Neuronal stem cell (in vitro differentiated cells): ENCODE results near the gene EFHD1.
"Not testable (repeated sequence)": the region's sequence is repeated elsewhere in the genome, so short reads cannot be mapped to it uniquely, and the experiment has no call there.

Experiments used
- DNase-seq: peaks from one replicate; pipeline ENCODE4 v3.0.0-alpha.2; 2013; ENCODE audit warnings: low spot score
- H2AFZ ChIP-seq: one replicate; pipeline ENCODE4 v1.6.1; 2013; ENCODE audit warnings: mild to moderate bottlenecking, low read length, inconsistent platforms
- H2AK5ac ChIP-seq: 2 replicates; pipeline ENCODE4 v1.6.1; 2013; ENCODE audit warnings: low read depth, mild to moderate bottlenecking, inconsistent platforms, low read length, moderate library complexity, mixed read lengths
- H2BK120ac ChIP-seq: 2 replicates; pipeline ENCODE4 v1.6.1; 2013; ENCODE audit warnings: low read depth, mild to moderate bottlenecking, inconsistent platforms, low read length, moderate library complexity, mixed read lengths
- H2BK12ac ChIP-seq: one replicate; pipeline ENCODE4 v1.6.1; 2013; ENCODE audit warnings: low read length, inconsistent platforms
- H2BK15ac ChIP-seq: 2 replicates; pipeline ENCODE4 v1.6.1; 2013; ENCODE audit warnings: mild to moderate bottlenecking, low read length, inconsistent platforms, mixed read lengths
- H2BK5ac ChIP-seq: one replicate; pipeline ENCODE4 v1.6.1; 2013; ENCODE audit warnings: inconsistent platforms, mild to moderate bottlenecking, low read length, moderate library complexity
- H3K14ac ChIP-seq: one replicate; pipeline ENCODE4 v1.6.1; 2013; ENCODE audit warnings: low read length, inconsistent platforms
- H3K18ac ChIP-seq: 2 replicates; pipeline ENCODE4 v1.6.1; 2013; ENCODE audit warnings: low read length, inconsistent platforms
- H3K23ac ChIP-seq: 2 replicates; pipeline ENCODE4 v1.6.1; 2013; ENCODE audit warnings: low read depth, mild to moderate bottlenecking, mixed read lengths, low read length, inconsistent platforms; ENCODE audit not compliant: poor library complexity
- H3K27ac ChIP-seq: replicated peaks from 3 replicates; pipeline ENCODE4 v1.5.1; 2013; ENCODE audit warnings: low read length, inconsistent platforms
- H3K27me3 ChIP-seq, 3 experiments: 2 replicates each; pipeline ENCODE4 v1.6.1; 2013; ENCODE audit warnings: low read length in 3 of 3, mild to moderate bottlenecking in 2 of 3, inconsistent platforms in 1 of 3, low read depth in 1 of 3, mixed read lengths in 1 of 3, moderate library complexity in 1 of 3; ENCODE audit not compliant: control insufficient read depth in 3 of 3, insufficient read depth in 3 of 3
- H3K36me3 ChIP-seq, 2 donors: replicated peaks in 1 of 2; 2 replicates each; pipeline ENCODE4 v1.6.1; 2013; ENCODE audit warnings: low read length in 2 of 2; ENCODE audit not compliant: control insufficient read depth in 2 of 2, insufficient read depth in 2 of 2
- H3K4ac ChIP-seq: 2 replicates; pipeline ENCODE4 v1.6.1; 2013; ENCODE audit warnings: inconsistent platforms, mild to moderate bottlenecking, low read length, moderate library complexity
- H3K4me1 ChIP-seq, 2 donors: 1 replicate in 1 of 2; 2 replicates in 1 of 2; pipeline ENCODE4 v1.6.1; 2013; ENCODE audit warnings: low read length in 2 of 2, low read depth in 1 of 2; ENCODE audit not compliant: control insufficient read depth in 2 of 2, insufficient read depth in 1 of 2
- H3K4me2 ChIP-seq: one replicate; pipeline ENCODE4 v1.6.1; 2013; ENCODE audit warnings: mild to moderate bottlenecking, low read length, inconsistent platforms; ENCODE audit not compliant: insufficient read depth, poor library complexity, severe bottlenecking
- H3K4me3 ChIP-seq, 2 donors: 2 replicates each; pipeline ENCODE4 v1.5.1; 2013; ENCODE audit warnings: low read length in 2 of 2, mild to moderate bottlenecking in 2 of 2, inconsistent platforms in 1 of 2, moderate library complexity in 1 of 2
- H3K79me1 ChIP-seq: one replicate; pipeline ENCODE4 v1.6.1; 2013; ENCODE audit warnings: low read depth, mild to moderate bottlenecking, inconsistent platforms, low read length, moderate library complexity
- H3K9ac ChIP-seq: one replicate; pipeline ENCODE4 v1.6.1; 2013; ENCODE audit warnings: mild to moderate bottlenecking, low read depth, low read length, inconsistent platforms; ENCODE audit not compliant: poor library complexity
- H3K9me3 ChIP-seq, 2 donors: replicated peaks in 1 of 2; 2 replicates each; pipeline versions ENCODE3 to v1.6.1; 2013; ENCODE audit warnings: low read length in 2 of 2, mild to moderate bottlenecking in 2 of 2, inconsistent platforms in 1 of 2, low read depth in 1 of 2, mixed read lengths in 1 of 2, moderate library complexity in 1 of 2; ENCODE audit not compliant: control insufficient read depth in 2 of 2, insufficient read depth in 1 of 2
- H4K8ac ChIP-seq: one replicate; pipeline ENCODE4 v1.6.1; 2013; ENCODE audit warnings: low read depth, mild to moderate bottlenecking, inconsistent platforms, low read length, moderate library complexity
- H4K91ac ChIP-seq: one replicate; pipeline ENCODE4 v1.6.1; 2013; ENCODE audit warnings: low read length, low read depth, mild to moderate bottlenecking, inconsistent platforms; ENCODE audit not compliant: poor library complexity
- WGBS, 2 donors: extraction: QIAGEN DNeasy Blood & Tissue Kit; methylation state at CpG; one replicate each; pipeline ENCODE4 v1.1.7; 2013; ENCODE audit warnings: missing lambda C conversion rate in 2 of 2, mixed read lengths in 1 of 2; ENCODE audit not compliant: insufficient read length in 2 of 2, insufficient replicate concordance in 1 of 2; ENCODE audit errors: extremely low coverage in 2 of 2; 5-methylcytosine and 5-hydroxymethylcytosine counted together

EFHD1 gene

DNA sequence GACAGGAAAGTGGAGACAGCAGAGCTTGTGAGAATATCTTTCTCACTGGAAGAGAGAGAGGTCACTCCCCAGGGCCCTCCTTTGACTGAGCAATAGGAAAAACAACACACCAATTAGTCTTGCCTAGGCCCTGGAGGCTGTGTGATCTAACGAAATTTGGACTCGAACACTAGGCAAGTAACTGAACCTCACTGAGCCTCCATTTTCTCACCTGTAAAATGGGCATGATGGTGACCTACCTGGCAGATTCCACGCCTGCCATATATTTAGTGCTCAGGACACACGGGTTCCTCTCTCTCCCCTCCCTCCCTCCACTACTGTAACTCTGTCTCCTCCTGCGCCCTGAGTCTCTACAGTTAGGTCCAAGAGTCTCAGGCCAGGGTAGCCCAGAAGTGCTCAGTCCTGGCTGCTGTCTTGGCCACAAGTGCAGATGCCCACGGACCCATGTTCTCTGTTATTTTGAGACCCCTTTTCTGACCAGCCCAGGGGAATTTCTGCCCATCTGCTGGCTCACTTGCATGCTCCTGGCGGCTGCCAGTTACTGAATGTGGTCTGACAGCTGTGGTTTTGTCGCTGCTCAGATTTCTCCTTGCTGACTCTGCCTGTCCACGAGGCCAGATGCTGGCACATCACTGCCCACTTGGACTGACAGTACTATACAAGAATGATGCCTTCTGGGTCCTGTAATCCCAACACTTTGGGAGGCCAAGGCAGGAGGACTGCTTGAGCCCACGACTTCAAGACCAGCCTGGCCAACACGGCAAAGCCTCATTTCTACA is 54.2 kb downstream of the EFHD1 start:
- no peak overlapping the region for H3K9ac ChIP-seq
- peaks cover 0 to 3% of the 10 kb centered on the region in 2 donors for H3K9me3 ChIP-seq
- no peak overlapping the region for H2BK5ac ChIP-seq
- H3K79me1 ChIP-seq: no peaks in the 10 kb centered on the region
- peaks cover 0 to 4% (median 0%) of the 10 kb centered on the region in 3 experiments for H3K27me3 ChIP-seq
- no peak overlapping the region for H3K4ac ChIP-seq
- no peak overlapping the region for H3K14ac ChIP-seq
- no peak overlapping the region for H2BK15ac ChIP-seq
- no peaks in the 10 kb centered on the region for H3K4me1 ChIP-seq
- H3K4me3 ChIP-seq: no peak overlapping the region
- no peak overlapping the region for H4K8ac ChIP-seq
- no peak overlapping the region for H2AFZ ChIP-seq
- H2AK5ac ChIP-seq: peak overlapping the region; percentile 6
- no CpG with 5 or more reads among the region's 11 CpGs for WGBS, 2 donors
- DNase-seq: no peak
- no peak overlapping the region for H2BK12ac ChIP-seq
- H3K27ac ChIP-seq: no peak overlapping the region
- H3K18ac ChIP-seq: no peak overlapping the region
- no peak overlapping the region for H2BK120ac ChIP-seq
- H3K36me3 ChIP-seq: no peaks in the 10 kb centered on the region
- H3K23ac ChIP-seq: no peak overlapping the region
- no peak overlapping the region for H4K91ac ChIP-seq
- H3K4me2 ChIP-seq: no peak overlapping the region

DNA sequence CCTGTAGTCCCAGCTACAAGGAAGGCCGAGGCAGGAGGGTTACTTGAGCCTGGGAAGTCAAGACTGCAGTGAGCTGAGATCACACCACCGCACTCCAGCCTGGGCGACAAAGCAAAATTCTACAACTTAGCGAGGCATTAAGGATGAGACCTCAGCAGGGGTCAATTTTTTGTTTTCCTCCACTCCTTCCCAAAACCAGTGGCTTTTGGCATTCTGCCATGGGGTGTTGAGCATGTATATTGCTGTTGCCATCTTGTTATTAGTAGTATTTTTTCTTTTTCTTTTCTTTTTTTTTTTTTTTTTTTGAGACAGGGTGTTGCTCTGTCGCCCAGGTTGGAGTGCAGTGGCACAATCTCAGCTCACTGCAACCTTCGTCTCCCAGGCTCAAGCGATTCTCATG is 54.8 kb downstream of the EFHD1 start:
- H3K4me2 ChIP-seq: no peak overlapping the region
- H2BK120ac ChIP-seq: no peak overlapping the region
- H4K8ac ChIP-seq: no peak overlapping the region
- no peaks in the 10 kb centered on the region for H3K79me1 ChIP-seq
- peaks cover 0 to 4% (median 0%) of the 10 kb centered on the region in 3 experiments for H3K27me3 ChIP-seq
- no peak overlapping the region for H3K4me3 ChIP-seq
- H3K9me3 ChIP-seq: peaks cover 0 to 3% of the 10 kb centered on the region in 2 donors
- H2BK12ac ChIP-seq: no peak overlapping the region
- no peak overlapping the region for H3K4ac ChIP-seq
- H2BK15ac ChIP-seq: no peak overlapping the region
- H4K91ac ChIP-seq: no peak overlapping the region
- DNase-seq: no peak
- no peaks in the 10 kb centered on the region for H3K36me3 ChIP-seq
- H3K18ac ChIP-seq: no peak overlapping the region
- H3K23ac ChIP-seq: no peak overlapping the region
- no peak overlapping the region for H3K9ac ChIP-seq
- H3K4me1 ChIP-seq: no peaks in the 10 kb centered on the region
- no peak overlapping the region for H3K14ac ChIP-seq
- no CpG with 5 or more reads among the region's 7 CpGs for WGBS, 2 donors
- H2AK5ac ChIP-seq: no peak overlapping the region
- H2AFZ ChIP-seq: no peak overlapping the region
- H2BK5ac ChIP-seq: no peak overlapping the region
- H3K27ac ChIP-seq: no peak overlapping the region

DNA sequence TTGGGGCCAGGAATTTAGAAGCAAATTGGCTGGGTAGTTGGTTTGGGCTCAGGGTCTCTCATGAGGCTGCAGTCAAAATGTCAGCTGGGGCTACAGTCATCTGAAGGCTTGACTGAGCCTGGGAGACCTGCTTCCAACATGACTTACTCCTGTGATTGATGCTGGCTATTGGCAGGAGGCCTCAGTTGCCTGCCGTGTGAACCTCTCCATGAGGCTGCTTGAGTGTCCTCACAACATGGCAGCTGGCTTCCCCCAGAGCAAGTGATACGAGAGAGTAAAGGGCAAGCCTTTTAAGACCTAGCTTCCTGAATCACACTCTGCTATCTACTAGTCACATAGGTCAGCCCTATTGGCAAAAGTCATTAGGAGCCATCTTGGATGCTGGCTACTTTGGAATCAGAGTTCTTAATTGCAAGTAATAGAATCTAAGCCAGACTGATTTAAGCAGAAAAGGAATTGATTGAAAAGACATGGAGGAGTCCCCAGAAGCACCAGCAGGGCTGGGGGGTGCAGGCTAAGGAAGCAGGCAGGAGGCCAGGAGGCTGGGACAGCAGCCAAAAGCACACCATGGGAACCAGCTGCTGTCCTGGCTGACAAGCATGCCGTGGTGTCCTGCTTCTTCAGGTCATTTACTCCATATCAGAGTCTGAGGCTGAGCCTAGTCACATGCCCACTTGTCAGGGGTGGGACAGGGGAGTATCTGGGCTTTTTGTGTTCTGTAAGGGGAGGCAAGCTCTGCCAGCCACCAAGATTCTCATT is 55.9 kb downstream of the EFHD1 start:
- H3K9me3 ChIP-seq: peaks cover 0 to 3% of the 10 kb centered on the region in 2 donors
- H3K27me3 ChIP-seq: peaks cover 0 to 4% (median 0%) of the 10 kb centered on the region in 3 experiments
- H3K27ac ChIP-seq: no peak overlapping the region
- no peak overlapping the region for H4K91ac ChIP-seq
- no peak overlapping the region for H3K4me2 ChIP-seq
- H2AK5ac ChIP-seq: no peak overlapping the region
- H2BK12ac ChIP-seq: no peak overlapping the region
- H4K8ac ChIP-seq: no peak overlapping the region
- no peak overlapping the region for H3K18ac ChIP-seq
- no peak overlapping the region for H3K14ac ChIP-seq
- no peak overlapping the region for H3K23ac ChIP-seq
- peak overlapping the region; percentile 80 for H2AFZ ChIP-seq
- H2BK15ac ChIP-seq: no peak overlapping the region
- H3K4me3 ChIP-seq: no peak overlapping the region
- H3K79me1 ChIP-seq: no peaks in the 10 kb centered on the region
- no peaks in the 10 kb centered on the region for H3K36me3 ChIP-seq
- H2BK120ac ChIP-seq: no peak overlapping the region
- DNase-seq: no peak
- H3K4ac ChIP-seq: no peak overlapping the region
- no peak overlapping the region for H2BK5ac ChIP-seq
- no peaks in the 10 kb centered on the region for H3K4me1 ChIP-seq
- no peak overlapping the region for H3K9ac ChIP-seq
- no CpG with 5 or more reads among the region's 3 CpGs for WGBS, 2 donors

DNA sequence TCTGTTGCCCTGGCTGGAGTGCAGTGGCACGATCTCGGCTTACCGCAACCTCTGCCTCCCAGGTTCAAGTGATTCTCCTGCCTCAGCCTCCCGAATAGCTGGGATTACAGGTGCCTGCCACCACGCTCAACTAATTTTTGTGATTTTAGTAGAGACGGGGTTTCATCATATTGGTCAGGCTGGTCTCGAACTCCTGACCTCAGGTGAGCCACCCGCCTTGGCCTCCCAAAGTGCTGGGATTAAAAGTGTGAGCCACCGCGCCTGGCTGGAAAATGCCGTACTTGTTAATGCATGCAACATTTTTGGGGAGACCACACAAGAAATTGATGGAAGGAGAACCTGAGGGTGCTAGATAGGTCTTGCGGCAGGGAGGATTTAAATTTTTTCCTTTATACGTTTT is 57.7 kb downstream of the EFHD1 start:
- H4K91ac ChIP-seq, DNase-seq, H3K4me3 ChIP-seq, H4K8ac ChIP-seq, H3K9me3 ChIP-seq, H3K23ac ChIP-seq, H3K36me3 ChIP-seq, H2BK5ac ChIP-seq, H3K79me1 ChIP-seq, H2AK5ac ChIP-seq, H3K4me2 ChIP-seq, H3K4me1 ChIP-seq, H2AFZ ChIP-seq, H3K4ac ChIP-seq, H2BK15ac ChIP-seq, H2BK120ac ChIP-seq, H3K9ac ChIP-seq, H3K27ac ChIP-seq, H3K27me3 ChIP-seq, H3K14ac ChIP-seq, H3K18ac ChIP-seq, H2BK12ac ChIP-seq: not testable (repeated sequence)
- WGBS, 2 donors: no CpG with 5 or more reads among the region's 13 CpGs
